Nephron (organoid): ENCODE data around the gene PTGIS.

Experiments used
- H3K27ac Mint-ChIP-seq, 3 experiments: 2 replicates each; pipeline ENCODE4 v1.8.0; 2020; ENCODE audit warnings: mixed read lengths in 3 of 3, mild to moderate bottlenecking in 2 of 3, moderate library complexity in 1 of 3
- H3K27me3 Mint-ChIP-seq: 2 replicates; pipeline ENCODE4 v1.8.0; 2021; ENCODE audit warnings: low read depth, mild to moderate bottlenecking, moderate library complexity, mixed read lengths
- H3K36me3 Mint-ChIP-seq: 2 replicates; pipeline ENCODE4 v1.8.0; 2020; ENCODE audit warnings: low read depth, mixed read lengths
- H3K4me1 Mint-ChIP-seq: 2 replicates; pipeline ENCODE4 v1.8.0; 2020; ENCODE audit warnings: mixed read lengths
- H3K4me3 Mint-ChIP-seq, 3 experiments: 2 replicates each; pipeline ENCODE4 v1.8.0; 2020; ENCODE audit warnings: mild to moderate bottlenecking in 3 of 3, mixed read lengths in 3 of 3, moderate library complexity in 2 of 3
- H3K9me3 Mint-ChIP-seq: 2 replicates; pipeline ENCODE4 v1.8.0; 2020; ENCODE audit warnings: mixed read lengths
- TF ChIP-seq, protein P1 (sequence below), 3 experiments: fragments of 200-600 bp; sonication (generic); IDR thresholded peaks; one replicate each; pipeline ENCODE4 v1.5.0; 2021; ENCODE audit warnings: antibody characterized with exemption in 3 of 3; ENCODE audit not compliant: unreplicated experiment in 3 of 3

Gene PTGIS

DNA sequence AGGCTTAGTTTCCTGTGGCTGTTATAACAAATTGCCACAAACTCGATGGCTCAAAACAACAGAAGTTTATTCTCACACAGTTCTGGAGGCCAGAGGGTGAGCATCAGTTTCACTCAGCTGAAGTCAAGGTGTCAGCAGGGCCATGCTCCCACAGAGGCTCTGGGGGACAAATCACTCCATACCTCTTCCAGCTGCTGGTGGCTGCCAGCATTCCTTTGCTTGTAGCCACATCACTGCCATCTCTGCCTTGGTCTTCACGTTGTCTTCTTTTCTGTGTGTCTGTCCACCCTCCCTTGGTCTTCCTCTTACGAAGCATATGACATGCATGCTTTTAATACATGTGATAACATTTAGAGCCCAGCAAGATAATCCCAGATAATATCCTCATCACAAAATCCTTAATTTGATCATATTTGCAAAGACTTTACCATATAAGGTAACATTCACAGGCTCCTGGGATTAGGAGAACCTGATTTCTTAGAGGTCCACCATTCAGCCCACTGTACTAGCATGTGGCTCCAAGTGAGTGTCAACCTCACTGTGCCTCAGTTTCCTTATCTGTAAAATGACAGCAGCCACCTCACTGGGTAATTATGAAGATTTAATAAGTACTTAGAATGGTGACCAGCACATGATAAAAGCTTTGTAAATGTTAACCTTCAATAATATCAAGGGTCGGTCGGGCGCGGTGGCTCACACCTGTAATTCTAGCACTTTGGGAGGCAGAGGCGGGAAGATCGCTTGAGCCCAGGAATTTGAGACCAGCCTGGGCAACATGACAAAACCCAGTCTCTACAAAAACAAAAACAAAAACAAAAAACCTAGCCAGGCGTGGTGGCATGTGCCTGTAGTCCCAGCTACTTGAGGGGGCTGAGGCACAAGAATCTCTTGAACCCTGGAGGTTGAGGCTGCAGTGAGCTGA is 14.7 kb upstream of the PTGIS start:
- no peaks in the 10 kb centered on the region for H3K36me3 Mint-ChIP-seq
- H3K27me3 Mint-ChIP-seq: peaks cover 4% of the 10 kb centered on the region
- peak overlapping the region; percentile 61 to 94 (median 88) for H3K27ac Mint-ChIP-seq
- TF ChIP-seq, protein P1, sequence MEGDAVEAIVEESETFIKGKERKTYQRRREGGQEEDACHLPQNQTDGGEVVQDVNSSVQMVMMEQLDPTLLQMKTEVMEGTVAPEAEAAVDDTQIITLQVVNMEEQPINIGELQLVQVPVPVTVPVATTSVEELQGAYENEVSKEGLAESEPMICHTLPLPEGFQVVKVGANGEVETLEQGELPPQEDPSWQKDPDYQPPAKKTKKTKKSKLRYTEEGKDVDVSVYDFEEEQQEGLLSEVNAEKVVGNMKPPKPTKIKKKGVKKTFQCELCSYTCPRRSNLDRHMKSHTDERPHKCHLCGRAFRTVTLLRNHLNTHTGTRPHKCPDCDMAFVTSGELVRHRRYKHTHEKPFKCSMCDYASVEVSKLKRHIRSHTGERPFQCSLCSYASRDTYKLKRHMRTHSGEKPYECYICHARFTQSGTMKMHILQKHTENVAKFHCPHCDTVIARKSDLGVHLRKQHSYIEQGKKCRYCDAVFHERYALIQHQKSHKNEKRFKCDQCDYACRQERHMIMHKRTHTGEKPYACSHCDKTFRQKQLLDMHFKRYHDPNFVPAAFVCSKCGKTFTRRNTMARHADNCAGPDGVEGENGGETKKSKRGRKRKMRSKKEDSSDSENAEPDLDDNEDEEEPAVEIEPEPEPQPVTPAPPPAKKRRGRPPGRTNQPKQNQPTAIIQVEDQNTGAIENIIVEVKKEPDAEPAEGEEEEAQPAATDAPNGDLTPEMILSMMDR (IDR thresholded peaks at IDR 0.05; ENCODE audit: unreplicated experiment in 3 of 3): no peak
- H3K4me1 Mint-ChIP-seq: peaks cover 74% of the 10 kb centered on the region
- H3K4me3 Mint-ChIP-seq: no peak overlapping the region
- H3K9me3 Mint-ChIP-seq: peaks cover 6% of the 10 kb centered on the region

- peaks cover 4% of the 10 kb centered on the region for H3K27me3 Mint-ChIP-seq
- TF ChIP-seq, protein P1 (IDR thresholded peaks at IDR 0.05; ENCODE audit: unreplicated experiment in 3 of 3): no peak
- peak overlapping the region; percentile 93 to 98 (median 97) for H3K27ac Mint-ChIP-seq
- H3K4me3 Mint-ChIP-seq: no peak overlapping the region
- H3K36me3 Mint-ChIP-seq: no peaks in the 10 kb centered on the region
- peaks cover 6% of the 10 kb centered on the region for H3K9me3 Mint-ChIP-seq
- peaks cover 74% of the 10 kb centered on the region for H3K4me1 Mint-ChIP-seq
These were observed 13.5 kb upstream of the PTGIS start for GRCh38 chr20:49581482-49581881.

DNA sequence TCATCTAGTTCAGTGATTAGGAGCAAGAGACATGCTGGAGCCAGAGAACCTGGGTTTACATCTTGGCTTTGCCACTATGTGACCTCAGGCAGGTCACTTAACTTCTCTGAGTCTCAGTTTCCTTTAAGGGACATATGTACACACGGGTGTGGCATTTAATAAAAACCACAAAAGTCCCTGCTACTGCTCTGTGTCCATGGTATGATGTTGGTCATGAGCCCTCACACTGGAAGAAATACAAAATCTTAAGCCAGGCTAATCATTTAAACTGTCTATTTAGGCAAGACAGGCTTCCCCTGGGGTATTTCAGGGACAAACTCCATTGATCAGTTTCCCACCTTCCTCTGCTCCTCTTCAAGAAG is 12.9 kb upstream of the PTGIS start:
- Mint-ChIP-seq H3K27ac (peak overlapping the region; percentile 93 to 98 (median 97)), H3K4me3 (peak overlapping the region in 1 of 3 experiments; percentile 31), H3K4me1 (peaks cover 79% of the 10 kb centered on the region), H3K9me3 (peaks cover 6% of the 10 kb centered on the region), H3K27me3 (peaks cover 9% of the 10 kb centered on the region), H3K36me3 (no peaks in the 10 kb centered on the region)
- TF ChIP-seq, protein P1 (IDR thresholded peaks at IDR 0.05; ENCODE audit: unreplicated experiment in 3 of 3): no peak

DNA sequence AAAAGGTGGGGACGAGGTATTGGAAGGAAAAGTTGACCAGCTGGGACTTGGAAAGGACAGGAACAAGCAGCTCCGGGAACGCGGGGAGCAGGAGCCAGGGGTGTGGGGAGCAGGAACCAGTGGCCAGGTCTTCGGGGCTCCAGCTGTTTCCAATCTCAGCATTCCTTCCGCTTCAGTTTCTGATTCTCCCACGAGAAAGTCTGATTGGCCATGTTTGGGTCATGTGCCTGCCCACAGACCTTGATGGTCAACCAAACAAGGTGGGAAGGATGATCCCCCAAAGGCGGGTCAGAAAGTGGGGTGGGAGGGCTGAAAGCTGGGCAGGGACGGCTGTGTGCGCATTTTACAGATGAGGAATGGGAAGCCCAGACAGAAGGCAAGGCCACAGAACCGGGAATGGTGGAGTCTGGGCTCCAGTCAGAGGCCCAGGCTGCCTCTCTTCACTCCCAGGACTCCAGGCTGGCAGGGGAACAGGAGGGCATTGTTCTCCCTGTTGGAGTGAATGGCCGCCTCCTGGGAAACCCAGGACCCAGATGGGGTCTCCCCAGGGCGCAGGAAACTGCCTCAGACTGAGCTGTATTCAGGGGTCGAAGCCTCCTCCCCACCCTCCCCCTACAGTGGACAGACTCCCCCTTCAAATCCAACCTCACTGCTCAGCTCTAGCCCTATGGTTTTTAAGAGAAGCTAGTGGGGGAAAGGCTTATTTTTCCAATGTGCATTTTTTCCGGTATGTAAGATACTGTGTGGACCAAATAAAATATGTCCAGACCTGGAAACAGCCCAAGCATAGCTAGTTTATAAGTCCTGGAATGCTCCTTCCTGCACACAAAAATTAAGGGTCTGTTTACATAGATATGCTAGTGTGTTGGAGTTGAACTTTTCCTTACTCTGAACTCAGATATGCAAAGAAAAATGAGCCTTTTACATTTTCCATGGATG is 12.2 kb upstream of the PTGIS start:
- Mint-ChIP-seq H3K9me3 (peaks cover 6% of the 10 kb centered on the region), H3K36me3 (no peaks in the 10 kb centered on the region), H3K4me1 (peaks cover 77% of the 10 kb centered on the region), H3K4me3 (peak overlapping the region in 2 of 3 experiments; percentile 34 to 39), H3K27ac (peak overlapping the region; percentile 93 to 98 (median 97)), H3K27me3 (peaks cover 6% of the 10 kb centered on the region)
- TF ChIP-seq, protein P1 (IDR thresholded peaks at IDR 0.05; ENCODE audit: unreplicated experiment in 3 of 3): no peak

DNA sequence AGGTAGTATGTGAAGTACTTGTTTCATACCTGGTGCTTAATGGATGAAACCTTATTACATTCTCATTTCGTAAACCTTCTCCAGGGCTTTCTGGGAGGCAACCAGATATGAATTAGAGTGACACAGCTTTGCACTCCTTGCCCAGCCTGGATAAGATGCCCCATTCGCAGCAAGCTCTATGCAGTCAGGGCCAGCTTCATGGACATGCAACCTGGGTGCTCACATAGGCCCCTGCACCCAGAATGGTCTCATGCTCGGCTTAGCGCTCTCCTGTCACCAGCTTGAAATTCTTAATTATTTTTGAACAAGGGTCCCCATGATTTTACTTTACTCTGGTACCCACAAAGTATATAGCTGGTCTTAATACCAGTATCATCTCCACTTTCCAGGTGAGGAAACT is 11.3 kb upstream of the PTGIS start:
- Mint-ChIP-seq H3K27ac (peak overlapping the region; percentile 93 to 98 (median 97)), H3K27me3 (peaks cover 6% of the 10 kb centered on the region), H3K4me3 (no peak overlapping the region), H3K4me1 (peaks cover 73% of the 10 kb centered on the region), H3K36me3 (no peaks in the 10 kb centered on the region), H3K9me3 (peaks cover 6% of the 10 kb centered on the region)
- TF ChIP-seq, protein P1 (IDR thresholded peaks at IDR 0.05; ENCODE audit: unreplicated experiment in 3 of 3): no peak
